GM21381 (cell line): ENCODE results near the gene ITPK1.
"Not testable (repeated sequence)": the region's sequence is repeated elsewhere in the genome, so short reads cannot be mapped to it uniquely, and the experiment has no call there.

Experiments
- ATAC-seq: cut with Tn5 transposase; IDR thresholded peaks from one replicate; pipeline ENCODE4 v1.9.1; 2021; ENCODE audit warnings: mild to moderate bottlenecking, moderate library complexity; ENCODE audit not compliant: unreplicated experiment

The ITPK1 gene

DNA sequence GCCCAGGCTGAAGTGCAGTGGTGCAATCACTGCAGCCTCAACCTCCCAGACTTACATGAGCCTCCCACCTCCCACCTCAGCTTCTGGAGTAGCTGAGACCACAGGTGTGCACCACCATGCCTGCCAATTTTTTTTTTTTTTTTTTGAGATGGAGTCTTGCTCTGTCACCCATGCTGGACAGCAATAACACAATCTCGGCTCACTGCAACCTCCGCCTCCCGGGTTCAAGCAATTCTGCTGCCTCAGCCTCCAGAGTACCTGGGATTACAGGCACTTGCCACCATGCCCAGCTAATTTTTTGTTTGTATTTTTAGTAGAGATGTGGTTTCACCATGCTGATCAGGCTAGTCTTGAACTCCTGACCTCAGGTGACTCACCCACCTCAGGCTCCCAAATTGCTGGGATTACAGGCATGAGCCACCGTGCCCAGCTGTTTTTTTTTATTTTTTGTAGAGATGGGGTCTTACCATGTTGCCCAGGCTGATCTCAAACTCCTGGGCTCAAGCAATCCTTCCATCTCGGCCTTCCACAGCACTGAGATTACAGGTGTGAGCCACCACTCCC is 15.6 kb upstream of the ITPK1 start:
- not testable (repeated sequence) for ATAC-seq

DNA sequence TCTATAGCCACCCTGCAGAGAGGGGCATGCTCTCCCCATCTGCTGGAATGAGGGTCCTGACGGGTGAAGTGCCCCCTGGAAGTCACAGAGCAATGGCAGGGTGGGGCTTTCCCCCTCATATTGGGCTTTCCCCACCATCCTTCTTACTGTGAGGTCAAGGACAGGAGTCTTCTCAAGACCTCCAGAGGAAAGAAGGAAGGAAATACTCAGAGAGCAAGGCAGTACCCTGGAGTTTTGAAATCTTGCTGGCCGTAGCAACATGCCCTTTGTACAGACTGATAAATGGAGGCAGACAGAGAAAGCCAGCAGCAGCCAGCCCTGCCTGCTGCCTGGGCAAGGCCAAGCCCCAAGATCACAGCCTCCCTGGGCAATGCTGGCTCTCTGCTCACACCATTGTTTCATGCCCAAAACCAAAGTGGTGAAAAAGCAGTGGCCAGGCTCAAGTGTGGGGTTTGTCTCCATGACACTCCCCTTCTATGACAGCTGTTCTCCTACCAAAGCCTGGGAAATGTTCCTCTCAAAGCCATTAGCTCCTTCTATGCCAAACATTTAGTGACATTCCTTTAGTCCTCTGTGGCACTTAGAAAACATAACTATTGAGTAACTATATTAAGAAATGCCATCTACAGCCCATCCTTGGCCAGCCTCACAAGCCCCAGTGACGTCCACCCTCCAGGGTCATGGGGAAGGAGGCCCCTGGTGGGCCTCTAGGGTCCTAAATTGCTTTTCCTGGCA is 13.2 kb upstream of the ITPK1 start:
- no peak for ATAC-seq

DNA sequence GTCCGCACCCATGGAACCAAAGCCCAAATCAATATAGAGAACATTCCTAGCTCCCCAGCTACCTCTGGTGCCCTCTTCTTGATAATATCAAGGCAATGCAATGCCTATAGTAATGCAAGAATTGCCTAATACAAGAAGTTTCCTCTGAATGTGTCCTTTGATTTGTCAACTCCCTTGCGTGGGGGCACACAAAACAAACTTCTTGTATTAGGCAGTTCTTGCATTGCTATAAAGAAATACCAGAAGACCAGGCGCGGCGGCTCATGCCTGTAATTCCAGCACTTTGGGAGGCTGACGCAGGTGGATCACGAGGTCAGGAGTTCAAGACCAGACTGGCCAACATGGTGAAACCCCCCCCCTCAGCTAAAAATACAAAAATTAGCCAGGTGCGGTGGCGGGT is 10.4 kb upstream of the ITPK1 start:
- ATAC-seq: no peak

DNA sequence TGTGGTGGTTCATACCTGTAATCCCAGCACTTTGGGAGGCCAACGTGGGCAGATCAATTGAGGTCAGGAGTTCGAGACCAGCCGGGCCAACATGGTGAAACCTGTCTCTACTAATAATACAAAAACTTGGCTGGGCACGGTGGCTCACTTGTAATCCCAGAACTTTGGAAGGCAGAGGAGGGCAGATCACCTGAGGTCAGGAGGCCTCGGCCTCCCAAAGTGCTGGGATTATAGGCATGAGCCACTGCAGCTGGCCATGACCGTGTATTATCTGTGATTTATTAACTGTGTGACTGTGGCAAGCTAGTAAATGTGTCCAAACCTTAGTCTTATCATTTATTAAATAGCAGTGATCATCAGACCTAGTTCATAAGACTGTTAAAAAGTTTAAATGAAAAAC is 7.1 kb upstream of the ITPK1 start:
- ATAC-seq: no peak

DNA sequence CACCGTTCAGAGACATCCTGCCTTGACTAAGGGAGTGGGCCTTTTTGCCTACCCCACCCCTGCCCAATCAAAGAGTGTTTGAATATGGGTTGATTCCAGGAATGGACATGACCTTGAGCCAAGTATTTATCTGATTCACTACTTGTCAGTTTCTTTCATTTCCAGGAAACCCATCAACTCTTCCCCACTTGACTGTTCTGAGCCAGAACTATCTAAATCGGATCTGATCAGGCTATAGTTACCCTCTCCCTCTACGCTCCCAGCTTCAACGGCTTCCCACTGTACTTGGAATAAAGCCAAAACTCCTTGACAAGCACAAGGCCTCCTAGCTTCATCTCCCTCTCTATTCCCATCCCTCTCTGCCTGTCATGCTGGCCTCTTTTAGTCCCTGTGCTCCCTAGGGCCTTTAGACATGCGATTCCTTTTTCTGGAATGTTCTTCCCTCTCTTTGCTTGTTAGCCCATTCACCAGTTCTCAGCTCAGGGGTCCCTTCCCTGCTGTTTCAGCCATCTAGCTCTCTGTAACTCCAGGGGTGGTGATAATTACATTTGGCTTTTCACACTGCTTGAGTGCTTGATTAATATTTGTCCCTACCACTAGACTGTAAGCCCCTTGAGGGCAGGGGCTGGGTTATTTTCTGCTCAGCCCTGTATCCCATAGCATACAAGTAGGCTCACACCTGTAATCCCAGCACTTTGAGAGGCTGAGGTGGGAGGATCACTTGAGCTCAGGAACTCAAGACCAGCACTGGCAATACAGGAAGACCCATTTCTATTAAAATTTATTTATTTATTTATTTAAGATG is 5.5 kb upstream of the ITPK1 start:
- no peak for ATAC-seq

DNA sequence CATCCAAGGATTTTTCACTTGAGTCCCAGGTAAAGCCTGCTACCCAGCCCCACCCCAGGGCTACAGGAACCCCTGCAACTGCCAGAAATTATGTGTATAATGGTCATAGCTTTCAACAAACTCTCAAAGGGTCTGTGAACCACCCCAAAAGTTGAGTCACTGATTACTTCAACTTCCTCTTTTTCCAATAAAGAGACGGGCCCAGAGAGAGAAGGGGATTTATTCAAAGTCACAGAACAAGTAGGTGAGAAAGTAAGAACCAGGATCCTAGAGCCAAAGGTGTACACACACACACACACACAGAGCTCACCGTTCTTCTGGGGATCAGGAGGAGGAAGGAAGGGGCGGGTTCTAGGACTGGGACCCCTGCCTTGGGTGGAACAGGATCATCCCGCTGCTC is 4.8 kb upstream of the ITPK1 start:
- ATAC-seq: no peak

DNA sequence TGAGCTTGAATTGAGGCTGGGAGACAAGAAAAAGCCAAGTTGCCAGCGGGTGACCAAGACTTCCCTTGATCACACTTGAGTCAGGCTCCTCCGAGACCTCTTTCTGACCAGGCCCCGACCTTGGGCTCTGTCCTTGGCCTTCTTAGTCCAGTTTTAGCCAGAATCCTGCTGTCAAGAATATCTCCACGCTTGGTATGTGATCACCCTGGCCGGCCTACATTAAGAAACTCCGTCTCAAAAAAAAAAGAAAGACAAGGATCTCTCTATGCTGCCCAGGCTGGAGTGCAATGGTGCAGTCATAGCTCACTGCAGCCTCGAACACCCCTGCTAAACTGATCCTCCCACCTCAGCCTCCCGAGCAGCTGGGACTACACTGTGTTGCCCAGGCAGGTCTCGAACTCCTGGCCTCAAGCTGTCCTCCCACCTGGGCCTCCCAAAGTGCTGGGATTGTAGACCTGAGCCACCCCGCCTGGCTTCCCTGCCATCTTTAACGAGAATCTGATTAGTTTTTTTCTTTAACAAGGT is 1.0 kb upstream of the ITPK1 start:
- no peak for ATAC-seq

DNA sequence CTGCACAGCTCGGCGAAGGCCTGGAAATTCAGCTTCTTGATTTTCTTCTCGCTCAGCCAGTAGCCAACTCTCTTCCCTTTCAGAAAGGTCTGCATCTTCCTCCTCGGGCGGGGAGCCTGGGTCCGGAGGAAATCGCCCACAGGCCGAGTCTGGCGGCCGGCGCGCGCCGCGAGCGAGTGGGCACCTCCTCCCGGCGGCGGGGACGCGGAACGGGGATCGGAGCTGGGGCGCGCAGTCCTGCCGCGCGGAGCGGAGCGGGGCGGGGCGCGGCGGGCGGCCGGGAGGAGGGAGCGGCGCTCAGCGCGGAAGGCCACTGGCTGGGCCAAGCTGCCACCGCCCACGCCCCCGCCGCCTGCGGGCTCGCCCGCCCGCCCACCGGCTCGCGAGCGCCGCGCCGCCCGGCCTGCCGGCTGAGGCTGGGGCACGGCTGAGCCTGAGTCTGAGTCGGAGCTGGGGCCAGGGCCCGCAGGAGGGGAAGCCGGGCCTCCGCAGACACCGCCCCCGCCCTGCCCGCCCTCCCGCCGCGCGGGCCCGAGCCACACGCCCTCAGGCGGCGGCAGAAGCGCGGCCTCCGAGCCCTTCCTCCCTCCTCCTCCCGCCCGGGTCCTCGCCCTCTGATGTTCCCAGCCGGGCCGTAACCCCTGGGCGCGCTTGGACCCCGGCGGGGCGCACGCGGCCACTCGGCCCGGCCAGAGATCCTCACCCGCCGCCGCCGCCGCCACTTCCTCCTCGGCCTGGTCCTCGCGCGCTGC is 480 bp downstream of the ITPK1 start:
- peak; percentile 82 for ATAC-seq

DNA sequence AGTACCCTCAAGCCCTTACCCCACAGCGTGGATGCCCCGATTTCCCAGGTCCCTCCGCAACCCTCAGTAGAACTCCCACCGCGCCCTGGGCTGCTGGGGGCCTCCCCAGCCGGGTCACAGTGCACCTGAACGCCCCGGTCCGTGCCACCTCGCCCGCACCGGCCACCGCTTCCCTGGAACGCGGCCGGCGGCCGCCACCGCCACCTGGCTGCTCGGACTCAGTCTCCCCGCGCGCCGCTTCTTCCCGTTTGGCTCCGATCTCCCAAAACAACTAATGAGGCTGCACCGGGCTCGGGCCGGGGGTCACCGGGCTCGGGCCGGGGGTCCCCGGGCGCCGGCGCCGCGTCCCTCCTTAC is 1.0 kb downstream of the ITPK1 start:
- ATAC-seq: no peak

DNA sequence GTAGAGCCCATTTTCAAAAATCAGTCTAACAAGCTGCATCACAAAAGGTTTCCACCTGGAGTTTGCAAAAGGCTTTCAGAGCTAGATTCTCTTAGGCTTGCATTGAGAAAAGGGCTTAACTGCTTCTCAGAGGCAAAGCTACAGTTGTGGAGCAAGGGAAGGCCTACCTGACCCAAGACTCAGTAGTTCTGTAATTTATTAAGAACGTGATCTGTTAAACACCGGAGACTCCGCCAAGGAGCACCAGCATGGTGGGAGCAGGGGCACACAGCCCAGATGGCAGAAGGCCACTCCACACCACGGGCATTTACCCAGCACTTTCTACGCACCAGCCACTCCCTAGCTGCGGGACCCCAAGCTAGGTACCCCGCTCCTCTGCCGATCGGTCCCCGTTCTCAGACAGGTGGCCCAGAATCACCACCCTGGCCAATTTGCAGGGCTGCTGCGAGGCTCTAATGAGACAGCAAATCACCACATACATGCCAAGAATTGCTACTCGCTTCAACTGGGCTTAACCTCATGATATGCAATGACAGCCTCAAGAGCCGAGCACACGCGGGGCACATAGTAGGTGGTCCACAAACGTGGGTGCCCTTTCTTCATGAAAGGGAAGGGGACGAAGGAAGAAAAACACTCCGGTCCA is 1.5 kb downstream of the ITPK1 start:
- ATAC-seq: no peak

DNA sequence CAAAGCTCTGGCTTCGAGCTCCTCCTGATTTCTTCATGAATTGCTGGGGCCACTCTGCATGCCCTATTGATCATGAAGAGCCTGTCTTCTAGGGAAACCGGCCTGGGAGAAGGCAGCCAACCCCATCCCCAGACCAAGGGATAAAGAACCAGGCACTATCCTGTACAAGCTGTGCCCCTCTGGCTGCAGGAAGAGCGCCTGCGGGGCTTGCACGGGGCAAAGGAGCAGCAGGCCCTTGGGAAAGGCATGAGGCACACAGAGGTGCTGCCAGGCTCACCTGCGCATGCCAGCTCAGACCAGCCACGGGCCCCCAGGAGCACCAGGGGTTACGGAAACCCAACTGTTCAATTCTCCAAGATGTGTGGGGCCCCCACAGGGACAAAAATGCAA is 2.1 kb downstream of the ITPK1 start:
- ATAC-seq: no peak

DNA sequence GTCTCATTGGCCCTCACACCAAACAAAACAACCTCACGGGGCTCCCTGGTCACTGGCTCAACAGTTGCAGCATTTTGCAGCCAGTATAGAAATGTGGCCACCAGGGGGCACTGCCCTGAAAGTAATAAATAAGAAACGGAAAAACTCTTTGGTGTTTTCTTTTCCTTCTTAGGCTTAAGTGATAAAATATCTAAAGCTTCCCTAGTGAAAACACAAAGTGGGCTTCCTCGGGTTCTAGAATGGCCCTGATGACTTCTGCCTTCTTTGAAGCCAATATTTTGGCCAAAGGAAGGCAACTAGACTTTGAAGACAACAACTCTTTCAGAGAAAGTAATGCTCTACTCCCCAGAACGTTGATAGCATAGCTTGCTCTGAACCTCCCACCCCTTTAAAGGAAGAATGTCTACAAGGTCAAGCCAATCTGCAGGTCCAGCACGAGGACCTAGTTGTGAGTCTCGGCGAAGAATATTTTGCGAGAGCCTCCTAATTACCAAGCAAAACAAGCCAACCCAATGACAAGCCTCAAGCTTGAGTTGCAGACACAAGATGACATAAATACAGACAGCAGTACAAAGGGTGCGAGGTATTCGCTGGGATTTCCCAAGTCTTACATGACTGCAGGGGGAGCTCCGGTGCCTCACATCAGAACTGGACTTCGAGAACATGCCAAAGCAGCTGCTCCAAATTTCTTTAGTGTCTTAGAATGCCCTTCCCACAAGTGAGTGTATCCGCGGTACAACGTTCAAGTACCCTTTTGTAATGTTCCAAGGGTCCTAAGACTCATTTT is 2.6 kb downstream of the ITPK1 start:
- no peak for ATAC-seq

DNA sequence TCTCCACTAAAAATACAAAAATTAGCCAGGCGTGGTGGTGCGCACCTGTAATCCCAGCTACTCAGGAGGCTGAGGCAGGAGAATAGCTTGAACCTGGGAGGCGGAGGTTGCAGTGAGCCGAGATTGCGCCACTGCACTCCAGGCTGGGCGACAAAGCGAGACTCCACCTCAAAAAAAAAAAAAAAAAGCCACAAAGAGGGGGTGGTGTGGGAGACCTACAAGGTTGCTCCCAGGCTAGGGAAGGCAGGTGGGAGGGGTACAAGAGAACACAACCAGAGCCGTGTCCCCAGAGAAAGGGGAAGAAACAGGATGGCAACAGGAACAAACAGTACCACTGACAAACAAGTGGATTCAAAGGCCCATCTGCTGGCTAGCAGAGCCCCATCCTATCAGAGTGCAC is 4.2 kb downstream of the ITPK1 start:
- not testable (repeated sequence) for ATAC-seq

DNA sequence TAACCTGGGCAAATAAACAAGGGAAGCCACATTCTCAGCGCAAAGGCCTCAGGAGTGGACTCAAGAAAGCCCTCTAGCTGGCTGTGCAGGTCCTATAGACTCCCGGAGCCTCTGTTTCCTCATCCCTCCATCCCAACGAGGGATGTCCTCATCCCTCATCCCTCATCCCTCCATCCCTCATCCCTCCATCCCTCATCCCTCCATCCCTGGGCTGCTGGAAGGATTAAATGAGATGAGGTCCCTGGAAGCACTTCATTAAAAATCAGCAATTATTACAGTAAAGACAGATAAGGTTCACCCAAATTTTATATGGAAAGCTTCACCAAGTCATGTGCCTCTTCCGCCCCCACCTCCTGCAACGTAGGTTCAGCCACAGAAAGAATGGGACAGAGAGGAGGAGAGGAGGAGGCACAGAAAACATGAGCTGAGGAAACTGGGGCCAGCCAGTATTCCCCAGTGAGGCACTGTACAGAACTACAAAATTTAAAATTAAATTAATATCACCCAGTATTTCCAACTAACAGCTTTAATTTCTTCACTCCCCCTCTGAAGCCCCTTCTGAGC is 4.8 kb downstream of the ITPK1 start:
- no peak for ATAC-seq

DNA sequence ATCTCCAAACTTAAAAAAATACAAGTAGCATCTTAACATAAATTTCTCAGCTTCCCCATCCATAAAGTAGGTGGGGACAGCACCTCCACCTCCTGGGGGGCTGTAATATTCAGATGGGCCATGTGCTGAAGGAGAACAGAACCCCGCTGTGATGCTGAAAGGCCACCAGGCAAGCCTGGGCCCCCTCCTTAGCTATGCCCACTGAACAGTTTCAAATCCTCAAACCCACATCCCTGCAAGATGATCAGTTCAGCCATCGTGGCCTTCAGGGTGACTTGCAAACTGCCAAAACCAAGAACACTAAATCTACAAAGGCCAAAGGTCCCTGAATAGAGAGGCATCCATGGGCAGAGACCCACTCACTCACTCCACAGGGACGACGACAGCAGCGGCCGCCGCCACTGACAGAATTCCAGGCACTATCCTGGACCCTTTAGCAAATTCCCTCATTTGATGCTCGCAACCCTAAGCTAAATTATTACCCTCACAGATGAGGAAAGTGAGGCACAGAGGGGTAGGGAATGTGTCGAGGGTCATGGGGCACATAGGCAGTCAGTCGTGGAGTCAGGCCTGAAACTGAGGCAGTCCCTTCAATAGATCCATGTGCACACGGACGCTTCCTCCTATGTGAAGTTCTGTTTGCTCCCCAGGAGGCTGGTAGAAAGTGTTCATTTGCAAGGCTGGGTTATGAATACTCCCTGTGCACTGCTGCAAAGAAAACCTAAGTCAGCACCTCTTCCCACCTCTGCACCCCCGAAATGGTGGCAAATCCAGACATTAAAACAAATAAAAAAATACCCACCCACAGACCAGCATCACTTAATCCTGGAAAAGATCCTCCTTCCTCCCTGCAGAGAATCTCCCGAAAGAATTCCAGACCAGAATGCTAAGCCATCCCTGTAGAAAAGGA is 5.9 kb downstream of the ITPK1 start:
- ATAC-seq: no peak

DNA sequence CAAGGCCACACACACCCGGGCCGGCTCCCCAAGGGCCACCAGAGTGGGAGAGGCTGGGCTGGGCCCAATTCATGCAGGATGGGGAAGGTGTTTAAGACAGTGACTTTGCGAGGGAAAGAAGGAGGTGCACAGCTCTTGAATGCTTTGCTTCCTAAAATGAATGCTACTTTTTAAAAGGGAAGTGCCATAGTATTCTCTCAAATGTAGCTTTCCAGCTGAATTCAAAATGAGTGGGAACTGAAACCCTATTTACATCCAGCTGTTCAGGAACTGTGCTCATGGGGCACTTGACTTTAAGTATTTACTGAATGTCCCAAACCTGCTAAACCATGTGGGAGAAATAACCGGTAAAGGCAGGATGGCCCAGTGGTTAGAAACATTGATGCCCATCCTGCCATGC is 7.6 kb downstream of the ITPK1 start:
- no peak for ATAC-seq

DNA sequence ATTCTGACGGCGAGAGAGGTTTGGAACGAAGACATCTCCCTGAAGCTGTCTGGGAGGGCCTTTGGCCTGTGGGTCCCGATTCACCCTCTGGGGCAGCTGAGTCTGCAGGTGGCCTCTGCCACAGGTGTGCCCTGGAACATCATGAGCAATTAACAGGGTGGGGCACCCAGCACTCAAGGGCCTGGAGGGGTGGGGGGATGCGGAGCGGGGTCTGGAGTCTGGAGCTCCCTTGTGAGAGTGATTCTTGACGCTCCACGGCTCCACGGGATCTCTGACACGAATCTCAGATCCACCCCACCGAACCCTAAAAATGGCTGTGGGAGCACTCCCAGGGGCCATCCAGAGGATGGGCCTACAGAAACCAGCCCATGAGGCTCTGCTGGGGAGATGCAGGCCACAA is 8.3 kb downstream of the ITPK1 start:
- no peak for ATAC-seq

DNA sequence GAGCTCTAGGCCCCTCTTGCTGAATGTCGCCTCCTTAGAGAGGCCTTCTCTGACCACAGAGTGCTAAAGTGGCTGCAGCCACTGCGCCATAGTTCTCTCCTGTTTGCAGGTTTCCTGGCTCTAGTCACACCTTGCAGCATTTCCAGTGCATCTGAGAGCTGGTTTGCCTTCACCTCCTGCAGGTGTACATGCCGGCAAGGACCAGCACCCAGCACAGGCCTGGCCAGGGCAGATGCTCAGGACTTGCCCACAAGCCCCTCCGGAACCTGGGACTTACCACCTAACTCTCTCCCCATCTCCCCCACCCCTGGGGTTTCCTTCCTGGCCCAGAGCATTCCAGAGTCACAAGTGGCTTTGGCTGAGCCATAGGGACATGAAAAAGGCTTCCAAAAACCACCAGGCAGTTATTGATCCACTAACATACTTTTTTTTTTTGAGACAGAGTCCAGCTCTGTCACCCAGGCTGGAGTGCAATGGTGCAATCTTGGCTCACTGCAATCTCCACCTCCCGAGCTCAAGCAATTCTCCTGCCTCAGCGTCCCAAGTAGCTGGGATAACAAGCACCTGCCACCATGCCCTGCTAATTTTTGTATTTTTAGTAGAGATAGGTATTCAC is 9.1 kb downstream of the ITPK1 start:
- no peak for ATAC-seq
